GM12873 (cell line): ENCODE data around the gene EPB41L5.

Experiments
- TF ChIP-seq, protein P1 (sequence below): IDR thresholded peaks from 2 replicates; pipeline ENCODE4 v1.5.1; 2012; ENCODE audit warnings: low read depth, mild to moderate bottlenecking, moderate library complexity, low read length, control low read depth; ENCODE audit not compliant: insufficient read depth; ENCODE audit errors: missing control alignments

The EPB41L5 gene

DNA sequence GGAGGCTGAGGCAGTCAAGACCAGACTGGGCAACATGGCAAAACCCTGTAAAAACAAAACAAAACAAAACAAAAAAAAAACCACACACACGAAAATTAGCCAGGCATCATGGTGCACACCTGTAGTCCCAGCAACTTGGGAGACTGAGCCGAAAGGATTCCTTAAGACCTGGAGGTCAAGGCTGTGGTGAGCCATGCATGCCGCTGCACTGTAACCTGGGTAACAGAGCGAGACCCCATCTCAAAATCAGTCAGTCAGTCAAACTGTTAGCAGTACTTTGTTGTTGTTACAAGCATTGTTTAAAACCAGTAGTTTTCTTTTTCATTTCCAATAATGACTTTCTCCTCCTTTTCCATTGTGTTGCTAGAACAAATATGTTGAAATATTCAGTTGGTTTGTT lies 21.7 kb downstream of the EPB41L5 start:
- TF ChIP-seq, protein P1, sequence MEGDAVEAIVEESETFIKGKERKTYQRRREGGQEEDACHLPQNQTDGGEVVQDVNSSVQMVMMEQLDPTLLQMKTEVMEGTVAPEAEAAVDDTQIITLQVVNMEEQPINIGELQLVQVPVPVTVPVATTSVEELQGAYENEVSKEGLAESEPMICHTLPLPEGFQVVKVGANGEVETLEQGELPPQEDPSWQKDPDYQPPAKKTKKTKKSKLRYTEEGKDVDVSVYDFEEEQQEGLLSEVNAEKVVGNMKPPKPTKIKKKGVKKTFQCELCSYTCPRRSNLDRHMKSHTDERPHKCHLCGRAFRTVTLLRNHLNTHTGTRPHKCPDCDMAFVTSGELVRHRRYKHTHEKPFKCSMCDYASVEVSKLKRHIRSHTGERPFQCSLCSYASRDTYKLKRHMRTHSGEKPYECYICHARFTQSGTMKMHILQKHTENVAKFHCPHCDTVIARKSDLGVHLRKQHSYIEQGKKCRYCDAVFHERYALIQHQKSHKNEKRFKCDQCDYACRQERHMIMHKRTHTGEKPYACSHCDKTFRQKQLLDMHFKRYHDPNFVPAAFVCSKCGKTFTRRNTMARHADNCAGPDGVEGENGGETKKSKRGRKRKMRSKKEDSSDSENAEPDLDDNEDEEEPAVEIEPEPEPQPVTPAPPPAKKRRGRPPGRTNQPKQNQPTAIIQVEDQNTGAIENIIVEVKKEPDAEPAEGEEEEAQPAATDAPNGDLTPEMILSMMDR = no peak

DNA sequence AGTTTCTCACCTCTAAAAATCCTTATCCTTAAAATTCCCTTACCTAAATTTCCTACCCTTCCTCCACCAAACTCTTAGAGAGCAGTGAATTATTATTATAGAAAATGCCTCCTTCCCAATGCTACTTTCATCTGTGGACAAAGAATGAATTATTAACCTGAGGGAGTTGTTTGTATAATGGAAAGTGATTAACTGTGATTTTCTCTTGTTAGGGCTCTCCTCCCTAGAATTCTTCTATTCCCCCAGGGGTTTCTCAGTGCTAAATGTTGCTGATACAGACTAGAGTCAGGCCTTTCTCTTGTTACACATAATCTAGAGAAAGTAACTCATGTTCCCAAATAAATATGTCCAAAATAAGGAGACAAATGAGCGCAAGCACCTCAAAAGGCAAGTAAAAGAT lies 23.3 kb downstream of the EPB41L5 start:
- TF ChIP-seq, protein P1 = no peak

DNA sequence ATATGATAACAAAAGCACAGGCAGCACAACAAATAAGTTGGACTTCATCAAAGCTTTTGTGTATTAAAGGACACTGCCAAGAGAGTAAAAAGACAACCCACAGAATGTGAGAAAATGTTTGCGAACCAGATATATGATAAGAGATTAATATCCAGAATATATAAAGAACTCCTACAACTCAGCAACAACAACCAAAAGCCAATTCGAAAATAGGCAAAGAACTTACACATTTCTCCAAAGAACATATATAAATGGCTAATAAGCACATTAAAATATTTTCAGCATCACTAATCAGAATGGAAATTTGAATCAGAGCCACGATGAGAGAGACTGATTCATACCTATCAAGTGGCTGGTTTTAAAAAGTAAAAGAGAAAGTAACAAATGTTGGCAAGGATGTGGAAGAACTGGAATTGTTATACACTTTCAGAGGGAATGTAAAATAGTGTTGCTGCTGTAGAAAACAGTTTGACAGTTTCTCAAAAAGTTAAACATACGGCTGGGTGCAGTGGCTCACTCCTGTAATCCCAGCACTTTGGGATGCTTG lies 25.2 kb downstream of the EPB41L5 start:
- TF ChIP-seq, protein P1 = no peak

DNA sequence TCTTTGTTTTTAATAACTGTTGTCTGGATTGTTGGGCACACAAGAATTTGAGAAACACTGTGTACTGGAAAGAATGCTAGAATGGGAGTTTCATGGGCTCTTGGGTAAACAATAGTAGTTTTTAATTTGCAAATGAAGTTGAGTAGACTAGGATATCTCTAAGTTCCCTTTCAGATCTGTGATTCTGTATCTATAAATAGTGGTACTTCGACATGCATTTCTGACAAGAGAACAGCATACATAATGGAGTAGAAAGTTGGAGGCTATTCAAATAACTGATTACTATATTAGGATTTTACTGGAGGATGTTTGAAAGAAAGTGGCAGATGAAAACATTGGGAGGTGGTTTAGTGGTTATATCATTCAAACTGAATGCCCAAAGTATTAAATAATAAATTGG lies 29.5 kb downstream of the EPB41L5 start:
- TF ChIP-seq, protein P1 = no peak

DNA sequence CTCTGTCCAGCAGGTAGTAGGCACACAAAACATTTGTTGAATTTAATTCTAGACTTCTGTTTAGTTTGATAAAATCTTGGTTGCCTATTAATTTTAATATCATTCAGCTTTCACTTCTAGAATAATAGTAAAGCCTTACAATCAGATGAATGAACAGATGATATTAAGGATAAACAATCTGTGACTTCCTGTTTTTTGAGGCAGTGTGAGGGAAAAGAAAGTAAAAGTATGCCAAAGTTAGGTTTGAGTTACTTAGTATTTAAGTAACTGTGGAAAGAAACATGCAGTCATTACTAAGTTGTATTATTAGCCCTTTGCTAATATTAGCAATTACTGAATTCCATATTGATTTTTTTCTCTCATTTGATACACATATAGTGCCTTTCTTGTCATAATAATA lies 31.5 kb downstream of the EPB41L5 start:
- TF ChIP-seq, protein P1 = no peak

DNA sequence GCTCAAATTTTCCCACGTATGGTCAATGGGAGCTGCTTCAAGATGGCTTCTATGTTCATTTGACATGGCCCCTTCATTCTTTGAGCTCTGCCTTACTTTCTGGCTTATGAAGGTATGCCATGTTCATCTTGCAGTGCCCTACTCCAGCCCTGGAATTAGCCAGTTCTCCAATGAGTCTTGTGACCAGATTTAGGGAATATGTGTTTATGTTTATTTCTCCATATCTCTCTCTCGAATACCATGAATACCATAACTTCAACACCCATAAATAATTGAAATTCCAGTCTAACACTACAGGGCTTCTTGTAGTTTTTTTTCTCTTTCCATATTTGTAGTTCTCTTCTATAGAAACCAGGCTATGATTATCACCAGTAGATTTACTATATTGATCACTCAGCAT lies 39.7 kb downstream of the EPB41L5 start:
- TF ChIP-seq, protein P1 = no peak

DNA sequence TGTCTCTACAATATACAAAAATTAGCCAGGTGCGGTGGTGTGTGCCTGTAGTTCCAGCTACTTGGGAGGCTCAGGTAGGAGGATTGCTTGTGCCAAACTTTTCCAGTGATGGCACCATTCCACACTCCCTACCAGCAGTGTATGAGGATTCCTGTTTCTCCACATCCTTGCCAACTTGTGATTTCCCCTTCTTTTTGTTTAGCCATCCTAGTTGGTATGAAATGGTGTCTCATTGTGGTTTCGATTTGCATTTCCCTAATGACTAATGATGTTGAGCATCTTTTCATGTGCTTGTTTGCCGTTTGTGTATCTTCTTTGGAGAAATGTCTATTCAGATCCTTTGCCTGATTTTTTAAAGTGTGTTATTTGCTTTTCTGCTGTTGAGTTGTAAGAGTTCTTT lies 41.0 kb downstream of the EPB41L5 start:
- TF ChIP-seq, protein P1 = no peak
